Right lobe of liver (tissue), 4 donors: ENCODE measurements around the gene SMIM27.

Source experiments
- POLR2A ChIP-seq: fragments of 450-650 bp; IDR thresholded peaks from one replicate; pipeline ENCODE4 v1.6.1; 2017; ENCODE audit warnings: antibody characterized with exemption, mild to moderate bottlenecking
- TF ChIP-seq, protein P1 (sequence below), 4 donors: fragments of 200-600 bp in 3 of 4; fragments of 450-650 bp in 1 of 4; IDR thresholded peaks; one replicate each; pipeline versions ENCODE4 v1.5.1 to v1.8.0; 2016 to 2022; ENCODE audit warnings: antibody characterized with exemption in 4 of 4, mild to moderate bottlenecking in 2 of 4
- donor health status: DM: no; HTN: no; CAD: no.
- donor health status: DM: no; HTN: no; CAD: no.
- donor health status: DM: no; HTN: yes; CAD: no.

DNA sequence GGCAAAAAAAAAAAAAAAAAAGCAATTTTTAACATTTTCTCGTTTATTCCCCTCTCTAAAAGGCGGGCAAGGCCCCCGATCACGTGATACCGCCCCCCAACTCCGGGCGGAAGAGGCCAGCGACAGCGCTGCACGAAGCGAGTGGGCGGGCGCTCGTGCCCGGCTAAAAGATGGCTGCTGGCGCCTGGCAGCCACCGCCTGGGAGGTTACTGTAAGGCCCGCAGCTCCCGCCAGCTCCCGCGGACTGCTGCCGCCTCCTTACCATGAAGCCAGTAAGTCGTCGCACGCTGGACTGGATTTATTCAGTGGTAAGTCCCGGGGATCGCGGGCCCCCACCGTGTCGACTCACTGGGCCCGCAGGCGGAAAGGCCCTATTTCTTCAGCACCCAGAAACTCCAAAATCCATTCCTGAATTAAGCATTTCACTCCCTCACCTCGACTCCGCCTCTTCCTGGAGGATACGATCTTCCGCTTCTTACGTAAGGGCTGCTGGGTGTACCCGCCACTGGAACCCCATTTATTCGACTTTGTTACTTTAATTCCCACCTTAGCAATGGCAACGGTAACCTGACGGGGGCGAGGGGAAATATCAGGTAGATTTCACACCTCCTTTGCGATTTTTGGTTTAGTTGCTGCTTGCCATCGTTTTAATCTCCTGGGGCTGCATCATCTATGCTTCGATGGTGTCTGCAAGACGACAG lies at the start of gene SMIM27, which contains the start of gene TOPORS:
- TF ChIP-seq, protein P1, sequence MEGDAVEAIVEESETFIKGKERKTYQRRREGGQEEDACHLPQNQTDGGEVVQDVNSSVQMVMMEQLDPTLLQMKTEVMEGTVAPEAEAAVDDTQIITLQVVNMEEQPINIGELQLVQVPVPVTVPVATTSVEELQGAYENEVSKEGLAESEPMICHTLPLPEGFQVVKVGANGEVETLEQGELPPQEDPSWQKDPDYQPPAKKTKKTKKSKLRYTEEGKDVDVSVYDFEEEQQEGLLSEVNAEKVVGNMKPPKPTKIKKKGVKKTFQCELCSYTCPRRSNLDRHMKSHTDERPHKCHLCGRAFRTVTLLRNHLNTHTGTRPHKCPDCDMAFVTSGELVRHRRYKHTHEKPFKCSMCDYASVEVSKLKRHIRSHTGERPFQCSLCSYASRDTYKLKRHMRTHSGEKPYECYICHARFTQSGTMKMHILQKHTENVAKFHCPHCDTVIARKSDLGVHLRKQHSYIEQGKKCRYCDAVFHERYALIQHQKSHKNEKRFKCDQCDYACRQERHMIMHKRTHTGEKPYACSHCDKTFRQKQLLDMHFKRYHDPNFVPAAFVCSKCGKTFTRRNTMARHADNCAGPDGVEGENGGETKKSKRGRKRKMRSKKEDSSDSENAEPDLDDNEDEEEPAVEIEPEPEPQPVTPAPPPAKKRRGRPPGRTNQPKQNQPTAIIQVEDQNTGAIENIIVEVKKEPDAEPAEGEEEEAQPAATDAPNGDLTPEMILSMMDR (IDR thresholded peaks at IDR 0.05), result no peak
- TF ChIP-seq POLR2A, result peak; percentile 95
